Activated T-cell treated with anti-CD3 and anti-CD28 coated beads, Interleukin-2, amount 50 U/mL, for 4 hours (primary cell): ENCODE measurements around the gene SAMD4B. TPM values are rescaled to one million over a fixed set of nuclear protein-coding genes. Genes with fewer than 3 reads are reported as not detected.

Experiments
- ATAC-seq, 2 donors: fragments of 200-7000 bp; cut with Tn5 transposase; one replicate each; pipeline ENCODE4 v1.10.0; 2021
- DNase-seq: peaks from one replicate; pipeline ENCODE4 v3.0.0-alpha.2; 2020
- H3K27me3 Mint-ChIP-seq: one replicate; pipeline ENCODE4 v1.8.0; 2021; ENCODE audit warnings: low read depth, mixed read lengths
- H3K36me3 Mint-ChIP-seq: one replicate; pipeline ENCODE4 v1.8.0; 2022; ENCODE audit warnings: mixed read lengths; ENCODE audit not compliant: insufficient read depth
- H3K4me1 Mint-ChIP-seq: one replicate; pipeline ENCODE4 v1.8.0; 2021; ENCODE audit warnings: low read depth, mixed read lengths
- H3K4me3 Mint-ChIP-seq: one replicate; pipeline ENCODE4 v1.8.0; 2021; ENCODE audit warnings: mild to moderate bottlenecking, moderate library complexity, mixed read lengths
- H3K9me3 Mint-ChIP-seq: one replicate; pipeline ENCODE4 v1.8.0; 2021; ENCODE audit warnings: mixed read lengths
- total RNA-seq, 3 donors: library from RNA; stranded (reverse); gene quantifications; one replicate each; pipeline ENCODE4 v1.2.1, GENCODE V29; 2021

Gene SAMD4B
- total RNA-seq, 3 donors from 2014 or later = 72.6 to 81.6 (median 81.1) TPM

- Mint-ChIP-seq H3K9me3 (no peaks in the 10 kb centered on the region), H3K36me3 (peaks cover 16% of the 10 kb centered on the region), H3K4me3 (peak overlapping the region; percentile 64), H3K4me1 (peaks cover 62% of the 10 kb centered on the region), H3K27me3 (no peaks in the 10 kb centered on the region)
- ATAC-seq (peak; percentile 10), DNase-seq (peak; percentile 50)
Measured at GRCh38 chr19:39398297-39398864, 56.2 kb downstream of the SAMD4B start.

- H3K4me1 Mint-ChIP-seq = peaks cover 62% of the 10 kb centered on the region
- DNase-seq = no peak
- no peaks in the 10 kb centered on the region for H3K27me3 Mint-ChIP-seq
- no peak for ATAC-seq
- no peaks in the 10 kb centered on the region for H3K9me3 Mint-ChIP-seq
- peak overlapping the region; percentile 38 for H3K4me3 Mint-ChIP-seq
- H3K36me3 Mint-ChIP-seq = peaks cover 10% of the 10 kb centered on the region
Measured at GRCh38 chr19:39399668-39400050, 57.4 kb downstream of the SAMD4B start.

DNA sequence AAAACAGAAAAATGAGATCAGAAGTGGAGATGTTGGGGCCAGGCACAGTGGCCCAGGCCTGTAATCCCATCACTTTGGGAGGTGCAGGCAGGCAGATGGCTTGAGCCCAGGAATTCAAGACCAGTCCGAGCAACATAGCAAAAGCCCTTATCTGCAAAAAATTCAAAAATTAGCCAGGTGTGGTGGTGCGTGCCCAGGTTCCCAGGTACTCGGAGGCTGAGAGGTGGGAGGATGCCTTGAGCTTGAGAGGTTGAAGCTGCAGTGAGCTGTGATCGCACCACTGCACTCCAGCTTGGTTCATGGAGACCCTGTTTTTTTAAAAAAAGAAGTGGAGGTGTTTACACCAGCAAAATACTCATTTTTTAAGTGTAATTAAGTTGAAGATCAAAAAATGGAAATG, 57.8 kb downstream of the SAMD4B start:
- DNase-seq = no peak
- Mint-ChIP-seq H3K27me3 (no peaks in the 10 kb centered on the region), H3K4me1 (peaks cover 66% of the 10 kb centered on the region), H3K36me3 (peaks cover 8% of the 10 kb centered on the region), H3K9me3 (no peaks in the 10 kb centered on the region), H3K4me3 (peak overlapping the region; percentile 38)
- no peak for ATAC-seq

- Mint-ChIP-seq H3K27me3 (no peaks in the 10 kb centered on the region), H3K36me3 (peaks cover 2% of the 10 kb centered on the region), H3K9me3 (no peaks in the 10 kb centered on the region), H3K4me3 (peak overlapping the region; percentile 83), H3K4me1 (peaks cover 73% of the 10 kb centered on the region)
- DNase-seq (no peak), ATAC-seq (peak in 1 of 2 donors; percentile 0)
Measured at GRCh38 chr19:39401070-39401548, 58.9 kb downstream of the SAMD4B start.

- Mint-ChIP-seq H3K9me3 (no peaks in the 10 kb centered on the region), H3K4me3 (peak overlapping the region; percentile 83), H3K4me1 (peaks cover 76% of the 10 kb centered on the region), H3K27me3 (no peaks in the 10 kb centered on the region), H3K36me3 (peaks cover 2% of the 10 kb centered on the region)
- ATAC-seq = peak; percentile 56 to 66
- DNase-seq = peak; percentile 74
Measured at GRCh38 chr19:39401549-39402345, 59.5 kb downstream of the SAMD4B start.

- H3K36me3 Mint-ChIP-seq = peaks cover 2% of the 10 kb centered on the region
- peak overlapping the region; percentile 83 for H3K4me3 Mint-ChIP-seq
- ATAC-seq (peak; percentile 3), DNase-seq (peak; percentile 77)
- no peaks in the 10 kb centered on the region for H3K27me3 Mint-ChIP-seq
- H3K9me3 Mint-ChIP-seq = no peaks in the 10 kb centered on the region
- peaks cover 72% of the 10 kb centered on the region for H3K4me1 Mint-ChIP-seq
Measured at GRCh38 chr19:39402346-39403300, 60.4 kb downstream of the SAMD4B start.

- DNase-seq (peak; percentile 93), ATAC-seq (peak; percentile 36)
- no peaks in the 10 kb centered on the region for H3K9me3 Mint-ChIP-seq
- peaks cover 68% of the 10 kb centered on the region for H3K4me1 Mint-ChIP-seq
- H3K27me3 Mint-ChIP-seq = no peaks in the 10 kb centered on the region
- peaks cover 10% of the 10 kb centered on the region for H3K36me3 Mint-ChIP-seq
- peak overlapping the region; percentile 83 for H3K4me3 Mint-ChIP-seq
Measured at GRCh38 chr19:39403331-39404312, 61.4 kb downstream of the SAMD4B start.

DNA sequence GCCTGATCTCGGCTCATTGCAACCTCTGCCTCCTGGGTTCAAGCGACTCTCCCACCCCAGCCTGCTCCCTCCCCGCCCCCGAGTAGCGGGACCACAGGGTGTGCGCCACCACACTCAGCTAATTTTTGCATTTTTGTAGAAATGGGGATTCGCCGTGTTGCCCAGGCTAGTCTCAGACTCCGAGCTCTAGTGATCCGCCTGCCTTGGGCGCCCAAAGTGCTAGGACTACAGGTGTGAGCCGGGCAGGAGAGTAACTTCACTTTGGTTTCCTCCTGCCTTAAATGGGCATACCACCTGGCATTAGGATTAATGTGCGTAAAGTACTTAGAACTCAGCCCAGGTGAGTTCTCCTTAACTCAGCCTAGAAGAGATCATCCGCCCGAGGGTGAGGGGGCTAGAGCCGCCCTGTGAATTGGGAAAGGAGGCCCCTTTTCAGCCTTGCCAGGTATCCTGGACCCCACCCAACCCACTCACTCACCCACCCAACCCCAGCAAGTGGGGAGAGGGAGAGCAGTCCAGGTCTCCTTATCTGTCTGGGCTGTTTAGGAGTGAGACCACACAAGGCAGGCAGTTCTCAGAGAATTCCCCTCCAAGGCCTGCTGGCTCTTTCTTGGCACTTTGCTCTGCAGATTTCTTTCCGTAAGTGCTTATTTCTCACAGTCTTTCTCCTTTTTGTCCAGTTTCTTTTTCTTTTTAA, 63.2 kb downstream of the SAMD4B start:
- Mint-ChIP-seq H3K4me3 (peak overlapping the region; percentile 83), H3K4me1 (peaks cover 61% of the 10 kb centered on the region), H3K27me3 (no peaks in the 10 kb centered on the region), H3K9me3 (no peaks in the 10 kb centered on the region), H3K36me3 (peaks cover 11% of the 10 kb centered on the region)
- DNase-seq (no peak), ATAC-seq (no peak)

- H3K4me1 Mint-ChIP-seq = peaks cover 62% of the 10 kb centered on the region
- ATAC-seq (peak; percentile 3 to 4), DNase-seq (peak; percentile 90)
- H3K4me3 Mint-ChIP-seq = peak overlapping the region; percentile 83
- no peaks in the 10 kb centered on the region for H3K27me3 Mint-ChIP-seq
- H3K9me3 Mint-ChIP-seq = no peaks in the 10 kb centered on the region
- H3K36me3 Mint-ChIP-seq = peaks cover 11% of the 10 kb centered on the region
Measured at GRCh38 chr19:39405958-39406655, 63.9 kb downstream of the SAMD4B start.

DNA sequence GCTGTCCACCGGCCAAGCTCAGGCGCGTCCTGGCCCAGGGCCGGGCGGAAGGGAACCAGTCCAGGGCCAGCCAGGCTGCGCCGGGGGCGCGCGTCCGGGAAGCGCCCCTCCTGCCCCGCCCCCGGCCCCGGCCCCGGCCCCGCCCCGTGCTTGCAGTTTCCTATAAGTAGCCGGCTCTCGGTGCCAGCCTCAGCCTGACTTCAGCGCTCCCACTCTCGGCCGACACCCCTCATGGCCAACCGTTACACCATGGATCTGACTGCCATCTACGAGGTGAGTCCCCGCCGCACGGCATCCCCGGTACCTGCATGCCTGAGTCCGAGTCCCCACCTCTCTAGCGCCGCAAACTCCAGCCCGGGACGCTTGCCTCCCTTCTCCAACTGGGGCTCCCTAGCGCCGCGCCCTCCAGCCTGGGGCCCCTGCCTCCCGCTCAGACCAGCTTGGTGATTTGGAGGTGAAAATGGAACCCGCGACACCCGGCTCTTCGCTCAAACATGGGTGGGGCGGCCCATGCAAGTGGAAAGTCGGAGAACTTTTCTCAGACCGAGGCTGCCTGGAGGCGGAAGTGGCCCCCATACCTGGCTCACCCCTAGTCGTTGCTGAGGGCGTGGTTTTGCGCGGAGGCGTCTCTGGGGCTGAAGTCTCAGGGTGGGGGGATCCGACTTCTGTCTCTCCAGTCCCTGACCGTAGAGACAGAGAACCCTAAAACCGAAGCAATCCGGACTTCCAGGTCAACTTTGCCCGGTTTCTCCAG, 64.6 kb downstream of the SAMD4B start, which contains the start of gene ZFP36:
TSS of gene ZFP36 (plus strand) at position 192 of the 754 bp plus-strand sequence. CDS start at position 250, 58 bp downstream.
- H3K4me3 Mint-ChIP-seq = peak within 1 kb of the TSS; percentile 83
- peak; percentile 87 for DNase-seq
- peaks cover 11% of the 10 kb centered on the region for H3K36me3 Mint-ChIP-seq
- peak; percentile 28 to 29 for ATAC-seq
- peaks cover 61% of the 10 kb centered on the region for H3K4me1 Mint-ChIP-seq
- no peaks in the 10 kb centered on the region for H3K9me3 Mint-ChIP-seq
- H3K27me3 Mint-ChIP-seq = no peaks in the 10 kb centered on the region

DNA sequence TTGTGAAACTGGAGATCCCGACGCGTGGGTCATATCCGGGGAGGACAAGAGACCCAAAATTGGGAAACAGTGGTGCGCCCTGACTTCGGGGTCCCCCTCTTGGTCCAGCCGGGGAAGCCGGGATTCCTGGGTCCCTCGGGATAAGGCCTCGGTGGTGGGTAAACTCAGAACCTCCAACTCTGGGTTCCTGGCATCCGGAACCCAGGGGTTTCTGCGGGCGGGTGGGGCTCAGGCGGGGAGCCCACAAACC, 65.1 kb downstream of the SAMD4B start:
- peak overlapping the region; percentile 83 for H3K4me3 Mint-ChIP-seq
- H3K4me1 Mint-ChIP-seq = peaks cover 56% of the 10 kb centered on the region
- H3K36me3 Mint-ChIP-seq = peaks cover 11% of the 10 kb centered on the region
- ATAC-seq (no peak), DNase-seq (no peak)
- no peaks in the 10 kb centered on the region for H3K9me3 Mint-ChIP-seq
- H3K27me3 Mint-ChIP-seq = no peaks in the 10 kb centered on the region
